ENCODE results near the gene WDR91.
"Not testable (repeated sequence)": the region's sequence is repeated elsewhere in the genome, so short reads cannot be mapped to it uniquely, and the experiment has no call there.

Gene WDR91

DNA sequence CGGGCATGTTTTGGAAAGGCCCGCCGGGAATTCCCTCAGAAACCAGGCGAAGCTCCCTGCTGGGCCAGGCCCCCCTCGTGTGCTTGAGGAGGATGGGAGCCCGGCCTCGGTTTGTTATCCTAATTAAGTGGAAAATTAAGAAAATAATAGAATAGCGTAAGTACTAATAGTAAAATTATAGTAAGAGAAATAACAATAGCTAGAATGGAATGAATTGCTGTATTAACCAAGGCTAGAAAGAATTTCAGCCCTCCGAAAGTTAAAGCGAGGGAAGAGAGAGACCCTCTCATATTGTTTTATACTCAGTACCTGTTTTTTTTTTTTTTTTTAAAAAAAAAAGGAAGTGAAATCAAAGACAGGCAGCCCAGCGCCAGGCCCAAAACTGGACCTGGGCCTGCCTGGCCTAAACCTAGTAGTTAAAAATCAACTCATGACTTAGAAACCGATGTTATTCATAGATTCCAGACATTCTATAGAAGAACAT lies 40.3 kb downstream of the WDR91 start:
- H3K27me3 ChIP-seq (ENCODE audit: low read length); H3K9me2 ChIP-seq (replicated peaks; ENCODE audit: insufficient read depth, low read length); H3K9me3 ChIP-seq (ENCODE audit: insufficient read depth, low read length); H3F3A ChIP-seq (ENCODE audit: insufficient read depth); H4K20me1 ChIP-seq (ENCODE audit: low read depth, low read length); H3K36me3 ChIP-seq (ENCODE audit: low read length): not testable (repeated sequence)
- peak overlapping the region; percentile 89 for H3K4me3 ChIP-seq (ENCODE audit: insufficient read depth, low read length, poor library complexity, severe bottlenecking)
- peak overlapping the region; percentile 88 for H3K27ac ChIP-seq (ENCODE audit: low read depth, low read length)
- H3K9ac ChIP-seq (ENCODE audit: low read length): peak overlapping the region; percentile 98
- peak overlapping the region; percentile 96 for H2AFZ ChIP-seq (ENCODE audit: low read depth, low read length, severe bottlenecking)
- peak overlapping the region; percentile 92 for H3K4me2 ChIP-seq (ENCODE audit: low read depth, low read length, poor library complexity, severe bottlenecking)
- peaks cover 22% of the 10 kb centered on the region for H3K79me2 ChIP-seq (ENCODE audit: insufficient read depth, low read length)

DNA sequence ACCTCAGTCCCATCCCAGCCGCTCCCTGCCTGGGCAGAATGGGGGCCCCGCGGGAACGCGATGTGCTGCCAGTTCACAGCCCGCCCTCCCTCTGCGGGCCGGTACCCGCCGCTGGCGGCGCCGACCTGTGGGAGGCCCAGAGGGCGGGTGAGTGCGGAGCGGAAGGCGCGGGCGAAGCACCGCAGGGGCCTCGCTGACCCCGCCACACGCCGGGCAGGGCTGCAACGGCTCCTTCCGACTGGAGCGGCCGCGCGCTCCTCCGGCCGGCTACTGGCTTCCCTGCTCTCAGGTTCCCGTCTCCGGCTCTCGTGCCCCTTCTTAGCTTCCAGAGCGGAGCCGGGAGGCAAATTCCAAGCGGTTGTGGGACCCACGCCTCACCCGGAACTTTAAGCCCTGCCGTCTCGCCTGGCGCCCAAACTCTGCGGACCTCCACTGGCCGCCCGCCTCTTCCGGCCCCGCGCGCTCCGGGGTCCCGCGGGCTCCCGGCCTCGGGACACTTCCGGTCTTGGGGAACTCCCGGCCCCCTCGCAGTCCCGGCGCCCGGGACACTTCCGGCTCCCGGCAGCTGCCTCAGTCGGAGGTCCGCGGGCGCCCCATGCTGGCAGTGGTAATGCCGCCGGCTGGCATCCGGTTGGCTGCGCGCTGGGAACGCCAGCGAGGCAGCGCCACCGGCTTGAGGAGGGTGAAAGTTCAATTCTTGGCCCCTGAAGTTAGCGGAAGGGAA lies 40.9 kb downstream of the WDR91 start, which contains the start of gene CYREN:
Gene CYREN, minus strand, starts transcription at position 434 of the 724 bp plus-strand sequence. CDS start 1,785 bp downstream, outside the sequence.
- peak within 1 kb of the TSS; percentile 98 for H3K9ac ChIP-seq (ENCODE audit: low read length)
- H3F3A ChIP-seq (ENCODE audit: insufficient read depth): peaks cover 9% of the 10 kb centered on the region; the same call in 1 of the 2 replicates
- peaks cover 6% of the 10 kb centered on the region; the same call in 1 of the 2 replicates for H3K36me3 ChIP-seq (ENCODE audit: low read length)
- H3K79me2 ChIP-seq (ENCODE audit: insufficient read depth, low read length): peaks cover 22% of the 10 kb centered on the region
- no peaks in the 10 kb centered on the region for H3K9me3 ChIP-seq (ENCODE audit: insufficient read depth, low read length)
- peak within 1 kb of the TSS; percentile 88 for H3K27ac ChIP-seq (ENCODE audit: low read depth, low read length)
- no peaks in the 10 kb centered on the region for H3K27me3 ChIP-seq (ENCODE audit: low read length)
- no peaks in the 10 kb centered on the region for H4K20me1 ChIP-seq (ENCODE audit: low read depth, low read length)
- H3K4me3 ChIP-seq (ENCODE audit: insufficient read depth, low read length, poor library complexity, severe bottlenecking): peak within 1 kb of the TSS; percentile 89
- peak within 1 kb of the TSS; percentile 96 for H2AFZ ChIP-seq (ENCODE audit: low read depth, low read length, severe bottlenecking)
- TF ChIP-seq, protein P1, sequence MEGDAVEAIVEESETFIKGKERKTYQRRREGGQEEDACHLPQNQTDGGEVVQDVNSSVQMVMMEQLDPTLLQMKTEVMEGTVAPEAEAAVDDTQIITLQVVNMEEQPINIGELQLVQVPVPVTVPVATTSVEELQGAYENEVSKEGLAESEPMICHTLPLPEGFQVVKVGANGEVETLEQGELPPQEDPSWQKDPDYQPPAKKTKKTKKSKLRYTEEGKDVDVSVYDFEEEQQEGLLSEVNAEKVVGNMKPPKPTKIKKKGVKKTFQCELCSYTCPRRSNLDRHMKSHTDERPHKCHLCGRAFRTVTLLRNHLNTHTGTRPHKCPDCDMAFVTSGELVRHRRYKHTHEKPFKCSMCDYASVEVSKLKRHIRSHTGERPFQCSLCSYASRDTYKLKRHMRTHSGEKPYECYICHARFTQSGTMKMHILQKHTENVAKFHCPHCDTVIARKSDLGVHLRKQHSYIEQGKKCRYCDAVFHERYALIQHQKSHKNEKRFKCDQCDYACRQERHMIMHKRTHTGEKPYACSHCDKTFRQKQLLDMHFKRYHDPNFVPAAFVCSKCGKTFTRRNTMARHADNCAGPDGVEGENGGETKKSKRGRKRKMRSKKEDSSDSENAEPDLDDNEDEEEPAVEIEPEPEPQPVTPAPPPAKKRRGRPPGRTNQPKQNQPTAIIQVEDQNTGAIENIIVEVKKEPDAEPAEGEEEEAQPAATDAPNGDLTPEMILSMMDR (IDR thresholded peaks at IDR 0.05; ENCODE audit: insufficient read depth, low read length, poor library complexity, severe bottlenecking): peak; percentile 86
- no peak for TF ChIP-seq EZH2phosphoT487 (conservative IDR thresholded peaks at IDR 0.05; ENCODE audit: low read length)
- peak within 1 kb of the TSS; percentile 92 for H3K4me2 ChIP-seq (ENCODE audit: low read depth, low read length, poor library complexity, severe bottlenecking)
- no peaks in the 10 kb centered on the region for H3K9me2 ChIP-seq (replicated peaks; ENCODE audit: insufficient read depth, low read length)

DNA sequence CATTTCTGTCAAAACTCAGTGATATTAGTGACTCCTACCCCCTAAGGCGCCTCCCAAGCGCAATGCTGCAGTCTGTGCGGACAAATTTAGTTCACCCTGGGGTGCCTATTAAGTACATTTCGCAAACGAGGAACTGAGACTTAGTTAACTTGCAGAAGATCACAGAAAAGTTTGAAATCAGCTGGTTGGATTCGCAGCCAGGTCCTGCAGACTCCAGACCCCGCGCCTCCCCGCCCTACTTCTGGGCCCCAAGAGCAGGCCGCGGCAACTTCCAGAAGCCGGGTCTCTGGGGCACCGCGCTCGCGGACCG lies 41.4 kb downstream of the WDR91 start:
- Histone ChIP-seq H3K36me3 (ENCODE audit: low read length) (peaks cover 6% of the 10 kb centered on the region; the same call in 1 of the 2 replicates), H3K27ac (ENCODE audit: low read depth, low read length) (peak overlapping the region; percentile 88), H4K20me1 (ENCODE audit: low read depth, low read length) (no peaks in the 10 kb centered on the region), H3K4me3 (ENCODE audit: insufficient read depth, low read length, poor library complexity, severe bottlenecking) (peak overlapping the region; percentile 89), H3K9me3 (ENCODE audit: insufficient read depth, low read length) (no peaks in the 10 kb centered on the region), H3K4me2 (ENCODE audit: low read depth, low read length, poor library complexity, severe bottlenecking) (peak overlapping the region; percentile 92), H3K79me2 (ENCODE audit: insufficient read depth, low read length) (peaks cover 22% of the 10 kb centered on the region), H2AFZ (ENCODE audit: low read depth, low read length, severe bottlenecking) (peak overlapping the region; percentile 96), H3F3A (ENCODE audit: insufficient read depth) (peaks cover 9% of the 10 kb centered on the region; the same call in 1 of the 2 replicates), H3K9me2 (replicated peaks; ENCODE audit: insufficient read depth, low read length) (no peaks in the 10 kb centered on the region), H3K27me3 (ENCODE audit: low read length) (no peaks in the 10 kb centered on the region), H3K9ac (ENCODE audit: low read length) (peak overlapping the region; percentile 98)
- TF ChIP-seq, protein P1 (IDR thresholded peaks at IDR 0.05; ENCODE audit: insufficient read depth, low read length, poor library complexity, severe bottlenecking): no peak

Data from SU-DHL-6 (cell line).